Ectodermal cell (in vitro differentiated cells): ENCODE measurements around the gene TRIP4.

Experiments used
- H3K27ac ChIP-seq: 2 replicates; pipeline ENCODE4 v1.7.0; 2013; ENCODE audit warnings: mild to moderate bottlenecking, low read depth, low read length; ENCODE audit not compliant: insufficient read depth, poor library complexity, severe bottlenecking
- H3K27me3 ChIP-seq: 2 replicates; pipeline ENCODE4 v1.7.0; 2013; ENCODE audit warnings: mild to moderate bottlenecking, low read length; ENCODE audit not compliant: insufficient read depth, control insufficient read depth, poor library complexity, severe bottlenecking
- H3K36me3 ChIP-seq: one replicate; pipeline ENCODE4 v1.7.0; 2013; ENCODE audit warnings: low read length; ENCODE audit not compliant: control insufficient read depth, insufficient read depth
- H3K4me1 ChIP-seq: one replicate; pipeline ENCODE4 v1.7.0; 2013; ENCODE audit warnings: low read length; ENCODE audit not compliant: control insufficient read depth, insufficient read depth
- H3K4me3 ChIP-seq: 2 replicates; pipeline ENCODE4 v1.7.0; 2013; ENCODE audit warnings: low read depth, low read length, control low read depth; ENCODE audit not compliant: insufficient read depth
- H3K9me3 ChIP-seq: 2 replicates; pipeline ENCODE4 v1.7.0; 2013; ENCODE audit warnings: mild to moderate bottlenecking, low read length, moderate library complexity; ENCODE audit not compliant: control insufficient read depth
- WGBS, 2 experiments: methylation state at CpG; one replicate each; pipeline ENCODE4 v1.1.7; 2013; ENCODE audit warnings: missing lambda C conversion rate in 2 of 2; 5-methylcytosine and 5-hydroxymethylcytosine counted together

The TRIP4 gene

DNA sequence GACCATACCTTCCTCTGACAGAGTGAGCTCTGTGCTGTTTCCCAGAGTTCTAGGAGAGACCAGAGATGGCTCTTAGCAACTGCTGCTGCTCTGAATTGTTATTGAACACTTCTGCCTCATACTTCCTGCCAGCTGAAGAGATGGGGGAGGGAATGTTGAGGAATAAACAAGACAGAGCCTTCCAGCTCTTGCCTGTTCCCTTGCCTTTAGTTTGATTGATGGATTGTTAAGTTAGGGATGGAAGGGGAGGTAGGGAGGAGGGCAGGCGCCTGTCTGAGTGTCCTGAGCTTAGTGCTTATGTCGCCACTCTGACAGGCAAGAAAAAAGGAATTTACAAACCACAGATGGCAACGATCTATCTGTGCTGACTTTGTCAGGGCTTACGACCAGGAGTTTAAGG lies 115.6 kb downstream of the TRIP4 start:
- H3K4me1 ChIP-seq = no peaks in the 10 kb centered on the region
- H3K27ac ChIP-seq = no peak overlapping the region
- no peaks in the 10 kb centered on the region for H3K27me3 ChIP-seq
- no peak overlapping the region for H3K4me3 ChIP-seq
- H3K9me3 ChIP-seq = no peaks in the 10 kb centered on the region
- H3K36me3 ChIP-seq = no peaks in the 10 kb centered on the region
- 60 to 71% methylated on average over 4 of the region's 4 CpGs for WGBS, 2 experiments

DNA sequence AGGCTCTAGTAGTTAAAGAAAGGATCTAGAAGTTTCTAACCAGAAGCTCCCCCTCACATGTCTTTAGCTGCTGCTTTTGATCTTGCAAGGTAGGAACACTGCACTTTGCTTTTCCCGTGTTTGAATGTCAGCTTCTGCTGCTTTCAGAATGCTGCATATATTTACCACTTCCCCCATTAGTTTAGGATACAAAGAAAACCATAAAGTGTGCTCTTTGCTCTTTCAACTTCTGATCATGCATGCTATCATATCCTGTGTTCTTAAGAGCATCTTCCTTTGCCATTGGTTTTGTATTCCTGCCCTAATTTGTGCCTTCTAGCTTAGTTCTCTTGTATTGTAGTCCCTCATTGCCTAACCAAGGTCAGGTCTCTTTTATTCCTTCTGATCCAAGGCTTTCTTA lies 116.0 kb downstream of the TRIP4 start:
- H3K36me3 ChIP-seq = no peaks in the 10 kb centered on the region
- 76 to 77% methylated on average over 1 of the region's 1 CpG for WGBS, 2 experiments

More for the DNA sequence above, 116.0 kb downstream of the TRIP4 start:
- H3K9me3 ChIP-seq = no peaks in the 10 kb centered on the region
- no peak overlapping the region for H3K27ac ChIP-seq
- H3K4me1 ChIP-seq = no peaks in the 10 kb centered on the region
- no peaks in the 10 kb centered on the region for H3K27me3 ChIP-seq
- H3K4me3 ChIP-seq = no peak overlapping the region
